LNCAP (cell line): ENCODE results near the gene AMBN.

Source experiments
- TF ChIP-seq, protein P1 (sequence below): fragments of 450-650 bp; IDR thresholded peaks from 2 replicates; pipeline ENCODE4 v1.5.1; 2017; ENCODE audit warnings: mild to moderate bottlenecking

Gene AMBN, protein sequence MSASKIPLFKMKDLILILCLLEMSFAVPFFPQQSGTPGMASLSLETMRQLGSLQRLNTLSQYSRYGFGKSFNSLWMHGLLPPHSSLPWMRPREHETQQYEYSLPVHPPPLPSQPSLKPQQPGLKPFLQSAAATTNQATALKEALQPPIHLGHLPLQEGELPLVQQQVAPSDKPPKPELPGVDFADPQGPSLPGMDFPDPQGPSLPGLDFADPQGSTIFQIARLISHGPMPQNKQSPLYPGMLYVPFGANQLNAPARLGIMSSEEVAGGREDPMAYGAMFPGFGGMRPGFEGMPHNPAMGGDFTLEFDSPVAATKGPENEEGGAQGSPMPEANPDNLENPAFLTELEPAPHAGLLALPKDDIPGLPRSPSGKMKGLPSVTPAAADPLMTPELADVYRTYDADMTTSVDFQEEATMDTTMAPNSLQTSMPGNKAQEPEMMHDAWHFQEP

DNA sequence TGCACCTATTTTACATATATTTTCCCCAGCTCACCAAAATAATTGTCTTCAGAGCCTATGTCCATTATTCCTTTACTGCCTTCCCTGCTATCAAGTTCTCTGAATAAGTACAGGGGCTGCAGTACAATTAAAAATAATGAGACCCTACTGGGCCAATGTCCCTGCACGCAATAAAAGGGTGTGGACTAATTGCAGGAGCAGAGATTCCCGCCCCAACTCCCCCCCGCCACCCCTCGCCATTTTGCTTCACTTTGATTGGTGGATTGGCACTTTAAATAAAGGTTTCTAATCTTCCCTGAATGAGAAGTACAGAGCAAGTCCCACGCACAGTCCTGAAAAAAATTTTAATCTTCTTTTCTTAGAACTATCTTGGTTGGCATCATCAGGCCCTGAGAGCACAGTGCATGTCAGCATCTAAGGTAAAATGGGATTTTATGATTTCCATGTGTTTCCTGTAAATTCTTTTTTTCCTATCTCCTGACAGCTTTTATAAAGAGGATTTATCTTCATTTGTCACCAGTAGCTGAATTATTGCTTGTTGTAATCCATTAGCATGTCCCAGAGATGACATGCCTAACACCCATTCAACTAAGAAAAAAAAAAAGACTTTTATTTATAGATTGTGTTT, at the start of gene AMBN:
Gene AMBN (plus strand): TSS at position 302 of the 628 bp plus-strand sequence. CDS start 103 bp downstream, at position 405.
- TF ChIP-seq, protein P1, sequence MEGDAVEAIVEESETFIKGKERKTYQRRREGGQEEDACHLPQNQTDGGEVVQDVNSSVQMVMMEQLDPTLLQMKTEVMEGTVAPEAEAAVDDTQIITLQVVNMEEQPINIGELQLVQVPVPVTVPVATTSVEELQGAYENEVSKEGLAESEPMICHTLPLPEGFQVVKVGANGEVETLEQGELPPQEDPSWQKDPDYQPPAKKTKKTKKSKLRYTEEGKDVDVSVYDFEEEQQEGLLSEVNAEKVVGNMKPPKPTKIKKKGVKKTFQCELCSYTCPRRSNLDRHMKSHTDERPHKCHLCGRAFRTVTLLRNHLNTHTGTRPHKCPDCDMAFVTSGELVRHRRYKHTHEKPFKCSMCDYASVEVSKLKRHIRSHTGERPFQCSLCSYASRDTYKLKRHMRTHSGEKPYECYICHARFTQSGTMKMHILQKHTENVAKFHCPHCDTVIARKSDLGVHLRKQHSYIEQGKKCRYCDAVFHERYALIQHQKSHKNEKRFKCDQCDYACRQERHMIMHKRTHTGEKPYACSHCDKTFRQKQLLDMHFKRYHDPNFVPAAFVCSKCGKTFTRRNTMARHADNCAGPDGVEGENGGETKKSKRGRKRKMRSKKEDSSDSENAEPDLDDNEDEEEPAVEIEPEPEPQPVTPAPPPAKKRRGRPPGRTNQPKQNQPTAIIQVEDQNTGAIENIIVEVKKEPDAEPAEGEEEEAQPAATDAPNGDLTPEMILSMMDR, result no peak

DNA sequence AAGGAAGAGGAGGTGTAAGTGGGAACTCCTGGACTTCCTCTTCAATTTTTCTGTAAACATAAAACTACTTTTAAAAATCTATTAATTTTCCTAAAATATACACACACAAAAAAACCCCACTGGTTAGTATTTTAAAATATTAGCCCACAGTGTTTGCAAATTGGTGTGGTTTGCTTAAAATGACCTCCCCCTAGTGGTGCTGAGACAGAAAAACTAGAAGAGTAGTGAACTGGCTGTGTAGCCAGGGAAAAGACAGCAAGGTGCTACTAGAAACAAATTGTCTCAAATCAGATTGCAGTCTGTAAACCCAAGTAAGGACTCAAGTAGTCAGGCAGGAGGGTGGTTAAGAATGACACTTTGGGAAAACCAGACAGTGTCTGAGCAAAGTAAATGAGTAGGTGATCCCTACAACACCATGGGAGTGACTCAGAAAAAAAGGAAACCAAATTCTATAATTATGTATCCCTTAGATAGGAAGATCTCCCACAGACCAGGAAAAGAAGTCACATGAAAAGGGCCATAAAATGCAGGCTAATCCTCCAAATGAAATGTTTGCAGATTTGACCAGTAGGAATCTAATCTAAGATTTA, 47.7 kb upstream of the AMBN start:
- TF ChIP-seq, protein P1, result peak; percentile 81

DNA sequence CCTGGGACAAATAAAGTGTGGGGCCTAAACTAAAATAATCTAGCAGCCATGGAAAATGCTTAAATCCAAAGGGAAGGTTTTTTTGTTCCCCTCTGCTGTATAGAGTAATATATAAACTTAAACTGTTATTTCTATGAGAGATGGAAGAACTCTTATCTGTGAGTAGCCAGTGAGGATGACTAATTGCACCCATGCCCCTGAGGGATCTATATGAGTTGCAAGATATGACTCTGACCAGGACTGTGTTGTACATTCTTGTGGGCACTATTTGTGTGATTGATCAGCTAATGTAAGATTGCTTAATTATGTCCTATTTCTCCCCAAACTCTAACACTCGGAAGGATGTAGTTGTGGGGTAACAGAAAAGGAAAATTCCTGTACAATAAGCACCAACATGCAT, 35.2 kb upstream of the AMBN start:
- TF ChIP-seq, protein P1, result no peak

DNA sequence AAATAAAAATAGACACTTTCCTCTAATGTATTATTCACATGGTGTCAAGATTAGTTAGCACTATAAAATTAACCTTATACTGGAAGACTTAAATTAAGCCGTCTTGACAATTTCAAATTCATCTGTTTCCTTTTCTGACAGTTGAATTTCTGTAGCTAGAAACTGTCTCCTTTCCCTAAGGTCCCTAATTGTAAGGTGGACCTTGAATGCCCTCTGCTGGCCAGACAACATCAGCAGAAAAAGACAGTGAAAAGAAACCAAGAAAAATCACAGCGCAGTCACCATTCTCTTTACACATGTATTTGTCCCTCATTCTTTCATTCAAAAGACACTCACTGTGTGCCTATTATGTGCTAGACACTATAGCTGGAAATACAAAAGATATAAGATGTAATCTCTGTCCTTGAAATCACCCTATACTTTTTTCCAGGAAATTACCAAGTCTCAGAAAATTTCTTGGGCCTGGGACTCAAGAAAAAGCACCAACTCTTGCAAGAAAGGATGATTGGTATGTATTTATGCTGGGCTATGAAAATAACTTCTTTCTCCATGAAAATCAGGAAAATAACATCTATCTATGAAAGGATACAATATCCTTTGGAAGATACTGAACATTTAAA, 32.7 kb upstream of the AMBN start:
- TF ChIP-seq, protein P1, result peak; percentile 90

DNA sequence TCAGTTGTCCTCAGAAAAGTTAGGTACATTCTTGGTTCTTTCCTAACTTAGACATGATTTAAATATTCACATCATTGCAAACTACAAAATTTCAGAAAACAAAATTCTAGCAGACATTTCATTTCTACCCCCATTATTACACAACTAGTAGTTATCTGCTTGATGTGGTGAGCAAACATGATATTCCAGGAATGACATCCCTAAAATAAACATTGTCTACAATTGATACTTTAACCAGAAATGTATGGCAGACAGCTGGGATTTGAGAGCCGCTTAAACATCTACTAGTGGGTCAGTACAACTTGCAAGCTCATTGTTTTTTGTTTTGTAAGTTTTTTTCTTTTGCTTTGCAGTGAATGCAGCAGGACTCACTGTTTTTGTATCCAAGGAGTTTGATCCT, 32.1 kb upstream of the AMBN start:
- TF ChIP-seq, protein P1, result no peak

DNA sequence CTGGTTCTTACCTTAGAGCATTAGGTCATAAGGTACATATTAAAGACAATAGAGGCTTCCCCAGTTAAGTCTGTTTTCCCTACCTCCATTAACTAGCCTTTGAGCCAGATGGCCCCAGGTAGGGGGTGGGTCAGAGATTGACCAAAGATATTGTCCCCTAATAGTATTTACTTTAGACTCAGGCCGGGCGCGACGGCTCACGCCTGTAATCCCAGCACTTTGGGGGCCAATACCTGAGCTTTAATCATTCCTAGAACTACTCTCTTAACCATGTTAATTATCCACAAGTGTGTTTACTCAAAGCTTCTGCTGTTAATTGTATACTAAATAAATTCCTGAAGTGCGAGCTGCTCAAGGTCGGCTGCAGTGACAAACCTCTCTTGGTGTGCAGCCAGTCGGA, 28.0 kb upstream of the AMBN start:
- TF ChIP-seq, protein P1, result no peak

DNA sequence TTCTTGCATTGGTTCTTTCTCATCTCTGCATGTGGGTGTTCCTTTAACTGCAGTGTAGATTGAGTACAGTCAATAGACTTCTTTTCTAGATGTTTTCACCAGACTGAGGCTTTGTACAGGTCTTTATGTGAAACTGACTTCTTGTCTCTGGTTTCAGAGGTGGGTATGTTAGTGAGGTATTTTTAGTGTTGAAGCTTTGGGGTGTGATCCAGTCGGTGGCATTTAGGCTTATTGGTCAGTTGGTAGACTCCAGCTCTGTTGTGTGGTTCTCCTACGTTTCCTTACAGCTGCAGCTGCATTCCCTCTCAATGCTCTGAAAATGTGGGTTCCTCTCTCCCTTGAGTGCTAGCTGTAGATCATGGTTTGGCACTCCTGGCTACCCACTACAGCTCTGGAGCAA, 21.3 kb upstream of the AMBN start:
- TF ChIP-seq, protein P1, result no peak
